GM19193 (cell line): Measurements from ENCODE around the gene DBF4.

Experiments
- POLR2A ChIP-seq: IDR thresholded peaks from 4 replicates; pipeline ENCODE4 v1.6.1; 2011; ENCODE audit not compliant: insufficient read depth, insufficient read length; ENCODE audit errors: extremely low read depth

Gene DBF4

DNA sequence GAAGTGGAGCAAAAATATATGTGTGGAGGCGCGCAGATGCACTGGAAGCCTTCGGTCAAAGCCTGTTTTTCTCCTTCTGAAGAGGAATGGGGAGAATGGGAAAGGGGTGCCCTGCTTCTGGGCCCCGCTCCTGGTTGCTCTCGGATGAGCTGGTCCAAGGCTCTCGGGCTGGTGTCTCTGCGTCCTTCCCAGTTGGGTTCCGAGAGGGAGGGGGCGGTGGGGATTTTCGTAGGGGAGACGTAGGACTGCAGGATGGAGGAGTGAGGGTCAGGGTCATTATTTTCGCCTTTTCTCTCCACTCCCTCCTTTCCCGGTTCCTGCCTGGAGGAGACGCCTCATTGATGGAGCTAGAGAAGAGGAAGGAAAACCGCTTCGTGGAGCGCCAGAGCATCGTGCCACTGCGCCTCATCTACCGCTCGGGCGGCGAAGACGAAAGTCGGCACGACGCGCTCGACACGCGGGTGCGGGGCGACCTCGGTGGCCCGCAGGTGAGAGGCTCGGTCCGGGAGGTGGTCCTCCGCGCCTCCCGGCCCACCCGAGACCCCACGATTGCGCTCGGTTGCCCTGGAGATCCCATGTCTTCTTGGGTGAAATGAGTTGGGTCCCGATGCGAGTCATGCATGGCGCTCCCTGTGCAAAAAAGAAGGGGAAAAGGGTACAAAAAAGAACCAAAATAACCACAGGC, 58.5 kb downstream of the DBF4 start:
- TF ChIP-seq POLR2A = no peak

DNA sequence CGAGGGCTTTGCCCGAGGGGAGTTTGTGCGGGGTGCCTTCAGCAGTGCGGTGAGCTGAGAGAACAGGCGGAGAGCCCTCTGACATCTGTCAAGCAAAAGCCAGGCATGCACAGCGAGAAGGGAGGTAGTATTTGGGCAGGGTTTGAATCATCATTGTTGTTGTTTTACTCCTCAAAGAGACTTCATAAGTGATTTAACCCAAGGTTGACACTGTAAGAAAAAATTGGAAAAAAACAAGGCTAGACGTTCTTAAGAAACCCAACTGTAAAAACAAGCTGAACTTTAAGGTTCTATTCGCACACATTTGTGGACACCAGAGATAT, 59.1 kb downstream of the DBF4 start:
- TF ChIP-seq POLR2A = no peak

DNA sequence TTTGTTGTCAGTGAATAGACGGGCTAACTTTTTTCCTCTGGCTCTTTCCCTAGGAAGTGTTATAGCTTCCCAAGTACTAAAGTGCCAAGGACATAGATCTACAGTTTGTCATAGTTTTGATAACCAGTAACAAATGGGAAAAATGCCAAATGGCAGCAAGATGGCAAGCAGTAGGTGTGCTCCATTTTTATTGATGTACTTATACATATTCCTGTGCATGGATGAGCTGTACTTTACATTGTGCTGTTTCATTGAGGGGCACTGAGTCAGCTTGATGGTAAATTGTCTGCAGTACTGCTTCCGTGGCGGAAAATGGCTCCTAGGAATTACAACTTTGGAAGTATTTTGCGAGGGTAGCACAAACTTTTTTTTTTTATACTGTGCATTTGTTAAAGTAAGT, 64.8 kb downstream of the DBF4 start:
- no peak for TF ChIP-seq POLR2A

DNA sequence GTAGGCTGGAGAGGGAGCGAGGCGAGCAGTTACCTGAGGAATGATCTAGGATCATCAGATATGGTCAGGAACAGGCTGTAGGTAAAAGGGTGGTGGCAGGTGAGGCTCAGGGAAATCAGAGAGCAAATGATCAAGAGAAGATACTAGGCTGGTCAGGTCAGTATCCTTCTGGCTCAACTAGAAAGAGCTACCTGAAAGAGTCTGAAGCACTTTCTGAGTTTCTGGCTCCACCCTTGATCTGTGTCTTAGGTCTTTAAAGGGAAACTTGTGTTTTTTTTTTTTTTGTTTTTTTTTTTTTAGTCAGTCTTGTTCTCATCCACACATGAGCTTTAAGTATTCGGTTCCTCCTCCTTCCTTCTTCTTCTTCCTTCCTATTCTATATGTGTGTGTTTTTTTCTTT, 68.3 kb downstream of the DBF4 start:
- no peak for TF ChIP-seq POLR2A

DNA sequence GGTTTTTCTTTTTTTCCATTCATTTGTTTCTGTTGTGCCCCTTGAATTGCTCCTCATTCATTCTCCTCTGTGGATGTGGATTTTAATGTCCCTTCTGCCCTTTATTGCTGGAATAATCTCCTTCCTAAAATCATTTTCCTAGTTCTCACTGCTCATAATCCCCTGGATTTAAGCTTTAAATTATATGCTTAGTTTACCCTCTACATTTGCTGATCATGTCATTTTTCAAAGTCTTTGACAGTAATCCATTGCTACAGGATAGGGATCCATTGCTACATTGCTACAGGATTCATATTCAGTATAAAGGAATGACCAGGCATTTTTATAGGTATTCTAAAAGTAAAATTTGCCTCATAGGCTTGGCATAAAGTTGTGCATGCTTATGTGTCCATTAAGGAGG, 72.1 kb downstream of the DBF4 start:
- no peak for TF ChIP-seq POLR2A
